Spleen (tissue), 11 donors: ENCODE measurements around the gene DOCK9. TPM values are rescaled to one million over a fixed set of nuclear protein-coding genes. Genes with fewer than 3 reads are reported as not detected.

Source experiments
- DNase-seq: peaks from one replicate; pipeline ENCODE4 v3.0.0-alpha.2; 2020
- H3K27ac ChIP-seq, 8 donors: fragments of 200-600 bp; sonication (generic) in 7 of 8; 1 replicate in 4 of 8; 2 replicates in 4 of 8; pipeline versions ENCODE4 v1.5.0 to v1.8.0; 2016 to 2021; ENCODE audit warnings: inconsistent platforms in 4 of 8, mild to moderate bottlenecking in 4 of 8, moderate library complexity in 1 of 8
- H3K27me3 ChIP-seq, 7 donors: fragments of 200-600 bp; sonication (generic) in 6 of 7; replicated peaks in 1 of 7; 1 replicate in 4 of 7; 2 replicates in 3 of 7; pipeline versions ENCODE4 v1.5.0 to v1.8.0; 2016 to 2021; ENCODE audit warnings: inconsistent platforms in 3 of 7, mild to moderate bottlenecking in 1 of 7
- H3K36me3 ChIP-seq, 6 donors: fragments of 200-600 bp; sonication (generic) in 5 of 6; 1 replicate in 4 of 6; 2 replicates in 2 of 6; pipeline versions ENCODE4 v1.5.0 to v1.8.0; 2016 to 2021; ENCODE audit warnings: inconsistent platforms in 2 of 6
- H3K4me1 ChIP-seq, 6 donors: fragments of 200-600 bp; sonication (generic) in 5 of 6; 1 replicate in 3 of 6; 2 replicates in 3 of 6; pipeline versions ENCODE4 v1.5.0 to v1.8.0; 2016 to 2021; ENCODE audit warnings: inconsistent platforms in 3 of 6
- H3K4me3 ChIP-seq, 8 donors: fragments of 200-600 bp; sonication (generic) in 7 of 8; 1 replicate in 4 of 8; 2 replicates in 4 of 8; pipeline versions ENCODE4 v1.5.0 to v1.8.0; 2016 to 2021; ENCODE audit warnings: inconsistent platforms in 4 of 8, mild to moderate bottlenecking in 4 of 8, moderate library complexity in 2 of 8
- H3K9me3 ChIP-seq, 8 donors: fragments of 200-600 bp; sonication (generic) in 7 of 8; 1 replicate in 4 of 8; 2 replicates in 4 of 8; pipeline versions ENCODE4 v1.5.0 to v1.8.0; 2016 to 2021; ENCODE audit warnings: inconsistent platforms in 4 of 8
- POLR2A ChIP-seq, 3 donors: fragments of 450-650 bp; IDR thresholded peaks; one replicate each; pipeline ENCODE4 v1.5.1; 2017; ENCODE audit warnings: antibody characterized with exemption in 3 of 3, mild to moderate bottlenecking in 1 of 3
- POLR2AphosphoS5 ChIP-seq, 3 donors: sonication (generic); formaldehyde crosslinking; IDR thresholded peaks; one replicate each; pipeline ENCODE4 v1.5.1; 2017; ENCODE audit warnings: antibody characterized with exemption in 3 of 3
- WGBS, 5 donors: extraction: QIAGEN DNeasy Blood & Tissue Kit in 3 of 5; methylation state at CpG; one replicate each; pipeline versions ENCODE4 v1.1.5 to v1.1.7; 2013 to 2018; 5-methylcytosine and 5-hydroxymethylcytosine counted together
- intact Hi-C: fragments of 100-400 bp; cut with DNase I; formaldehyde crosslinking; loops from one replicate; pipeline ENCODE4 v1.15.0; 2023; ENCODE audit warnings: low total_unique reads
- polyA plus RNA-seq, 3 donors: library from polyadenylated mRNA; stranded (reverse); fragments of 200-250 nt; gene quantifications; one replicate each; pipeline ENCODE4 v1.2.1, GENCODE V29; 2013
- total RNA-seq, 7 donors: library from RNA; depleted of rRNA in 3 of 7; stranded (reverse); fragments of >200 nt in 3 of 7; fragmentation: NEBNext Ultra II Directional in 4 of 7; extraction: Animal tissue kit (Norgen Biotek cat#: 25700) in 4 of 7; gene quantifications; one replicate each; pipeline versions ENCODE4 v1.1.0 to v1.2.1, GENCODE V29; 2016 to 2021
- TF ChIP-seq, protein P1 (sequence below), 11 experiments: fragments of 200-600 bp in 7 of 11; fragments of 450-650 bp in 4 of 11; sonication (generic) in 4 of 11; IDR thresholded peaks in 8 of 11; conservative IDR thresholded peaks in 3 of 11; 1 replicate in 7 of 11; 2 replicates in 4 of 11; pipeline versions ENCODE4 v1.4.0 to v1.8.0; 2016 to 2021; ENCODE audit warnings: antibody characterized with exemption in 11 of 11, inconsistent platforms in 4 of 11, mild to moderate bottlenecking in 1 of 11
- donor health status: healthy with polysubstance abuse.
- donor health status: DM: no; HTN: no; CAD: no; lungs with moderate emphysema.
- donor health status: DM: no; HTN: no; CAD: no.
- donor health status: Bipolar disorder and iron deficiency.
- donor health status: healthy.
- donor health status: DM: no; HTN: no; CAD: no.
- donor health status: DM: yes; HTN: yes; CAD: no.

DOCK9 gene
- total and polyA plus RNA-seq, 10 donors: 6.9 to 53.3 (median 47.6) TPM

DNA sequence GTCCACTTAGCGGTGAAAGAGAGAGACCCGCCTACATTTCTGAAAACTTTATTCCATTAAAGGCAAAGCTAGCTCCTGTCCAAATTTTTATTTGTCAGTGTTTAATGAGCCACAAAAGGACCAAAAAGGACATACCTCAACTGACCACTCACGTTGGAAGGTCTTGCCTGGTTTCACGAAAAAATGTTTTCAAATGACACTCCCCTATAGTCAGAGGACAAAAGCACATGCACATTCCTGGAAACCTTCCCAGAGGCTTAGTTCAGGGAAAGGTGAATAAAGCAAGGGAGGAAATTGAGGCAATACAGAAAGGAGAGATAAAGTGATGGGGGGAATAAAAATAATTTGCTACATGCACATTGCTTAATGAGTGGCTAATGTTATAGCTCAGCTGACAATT lies 55.6 kb downstream of the DOCK9 start:
- Histone ChIP-seq H3K9me3 (no peaks in the 10 kb centered on the region), H3K27ac (no peak overlapping the region), H3K4me3 (no peak overlapping the region), H3K27me3 (no peaks in the 10 kb centered on the region), H3K36me3 (peaks cover 0 to 44% (median 0%) of the 10 kb centered on the region in 6 donors), H3K4me1 (peaks cover 0 to 22% (median 13%) of the 10 kb centered on the region in 6 donors)
- TF ChIP-seq POLR2A (IDR thresholded peaks at IDR 0.05): no peak
- no peak for TF ChIP-seq POLR2AphosphoS5 (IDR thresholded peaks at IDR 0.05)
- TF ChIP-seq, protein P1, sequence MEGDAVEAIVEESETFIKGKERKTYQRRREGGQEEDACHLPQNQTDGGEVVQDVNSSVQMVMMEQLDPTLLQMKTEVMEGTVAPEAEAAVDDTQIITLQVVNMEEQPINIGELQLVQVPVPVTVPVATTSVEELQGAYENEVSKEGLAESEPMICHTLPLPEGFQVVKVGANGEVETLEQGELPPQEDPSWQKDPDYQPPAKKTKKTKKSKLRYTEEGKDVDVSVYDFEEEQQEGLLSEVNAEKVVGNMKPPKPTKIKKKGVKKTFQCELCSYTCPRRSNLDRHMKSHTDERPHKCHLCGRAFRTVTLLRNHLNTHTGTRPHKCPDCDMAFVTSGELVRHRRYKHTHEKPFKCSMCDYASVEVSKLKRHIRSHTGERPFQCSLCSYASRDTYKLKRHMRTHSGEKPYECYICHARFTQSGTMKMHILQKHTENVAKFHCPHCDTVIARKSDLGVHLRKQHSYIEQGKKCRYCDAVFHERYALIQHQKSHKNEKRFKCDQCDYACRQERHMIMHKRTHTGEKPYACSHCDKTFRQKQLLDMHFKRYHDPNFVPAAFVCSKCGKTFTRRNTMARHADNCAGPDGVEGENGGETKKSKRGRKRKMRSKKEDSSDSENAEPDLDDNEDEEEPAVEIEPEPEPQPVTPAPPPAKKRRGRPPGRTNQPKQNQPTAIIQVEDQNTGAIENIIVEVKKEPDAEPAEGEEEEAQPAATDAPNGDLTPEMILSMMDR (IDR thresholded peaks at IDR 0.05 in 8 of 11, conservative IDR thresholded peaks at IDR 0.05 in 3 of 11): no peak
- no peak for DNase-seq
- intact Hi-C loops: no loop called here
- 90 to 98% (median 92%) methylated on average over 4 of the region's 4 CpGs for WGBS, 5 donors

DNA sequence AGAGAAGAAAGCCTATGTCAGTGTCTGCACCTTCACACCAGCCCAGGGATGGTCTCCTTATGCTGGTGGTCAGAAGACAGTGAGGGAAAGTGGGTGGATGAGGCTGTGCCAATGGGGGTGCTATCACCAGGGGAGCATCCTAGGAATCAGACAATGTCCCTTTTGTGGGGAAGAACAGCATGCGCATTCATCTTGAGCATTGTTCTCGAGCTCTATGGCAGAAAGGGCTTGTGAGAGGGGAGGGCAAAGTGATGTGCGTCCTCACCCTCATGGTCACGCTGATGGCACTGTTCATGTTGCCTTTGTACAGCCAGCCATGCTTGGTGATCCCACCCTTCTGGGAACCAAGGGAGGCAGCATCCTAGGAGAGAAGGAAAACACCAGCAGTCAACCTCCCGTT lies 56.1 kb downstream of the DOCK9 start:
- Histone ChIP-seq H3K27me3 (no peaks in the 10 kb centered on the region), H3K4me3 (no peak overlapping the region), H3K27ac (no peak overlapping the region), H3K36me3 (peaks cover 0 to 44% (median 0%) of the 10 kb centered on the region in 6 donors), H3K4me1 (peaks cover 0 to 26% (median 15%) of the 10 kb centered on the region in 6 donors), H3K9me3 (no peaks in the 10 kb centered on the region)
- TF ChIP-seq, protein P1 (IDR thresholded peaks at IDR 0.05 in 8 of 11, conservative IDR thresholded peaks at IDR 0.05 in 3 of 11): no peak
- TF ChIP-seq POLR2A (IDR thresholded peaks at IDR 0.05): no peak
- no peak for TF ChIP-seq POLR2AphosphoS5 (IDR thresholded peaks at IDR 0.05)
- 91 to 99% (median 97%) methylated on average over 3 to 5 of the region's 5 CpGs for WGBS, 5 donors
- DNase-seq: no peak
- intact Hi-C loops: no loop called here

DNA sequence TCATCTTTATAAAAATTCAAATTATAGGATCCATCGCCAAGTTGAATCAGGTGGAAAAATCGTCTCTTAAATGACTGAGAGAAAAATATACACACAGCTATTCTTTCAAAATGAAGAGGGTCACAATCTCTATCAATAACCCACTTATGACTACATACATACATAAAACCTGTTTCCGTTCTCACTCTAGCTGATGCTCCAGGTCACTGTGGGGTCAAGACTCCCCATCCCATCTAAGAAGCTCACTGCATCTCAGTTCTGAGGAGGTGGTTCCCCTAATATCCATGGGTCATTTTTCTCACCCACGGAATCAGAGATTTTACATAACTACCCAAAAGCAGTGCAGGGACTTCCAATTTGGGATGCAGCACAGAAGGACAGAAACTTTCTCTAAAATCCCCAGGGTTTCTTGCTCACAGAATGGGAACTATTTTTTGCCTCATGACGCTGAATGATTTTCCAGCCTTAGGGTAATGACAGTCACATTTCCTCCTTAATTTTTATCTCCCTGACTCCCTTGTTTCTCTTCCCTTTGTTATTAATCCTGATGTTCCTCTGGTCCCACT lies 56.8 kb downstream of the DOCK9 start:
- Histone ChIP-seq H3K27ac (no peak overlapping the region), H3K36me3 (peaks cover 0 to 46% (median 0%) of the 10 kb centered on the region in 6 donors), H3K27me3 (no peaks in the 10 kb centered on the region), H3K9me3 (no peaks in the 10 kb centered on the region), H3K4me1 (peaks cover 0 to 26% (median 15%) of the 10 kb centered on the region in 6 donors), H3K4me3 (no peak overlapping the region)
- intact Hi-C loops: no loop called here
- no peak for DNase-seq
- no peak for TF ChIP-seq POLR2AphosphoS5 (IDR thresholded peaks at IDR 0.05)
- TF ChIP-seq POLR2A (IDR thresholded peaks at IDR 0.05): no peak
- TF ChIP-seq, protein P1 (IDR thresholded peaks at IDR 0.05 in 8 of 11, conservative IDR thresholded peaks at IDR 0.05 in 3 of 11): no peak
- 90 to 96% (median 92%) methylated on average over 5 of the region's 5 CpGs for whole genome bisulfite sequencing, 5 donors

DNA sequence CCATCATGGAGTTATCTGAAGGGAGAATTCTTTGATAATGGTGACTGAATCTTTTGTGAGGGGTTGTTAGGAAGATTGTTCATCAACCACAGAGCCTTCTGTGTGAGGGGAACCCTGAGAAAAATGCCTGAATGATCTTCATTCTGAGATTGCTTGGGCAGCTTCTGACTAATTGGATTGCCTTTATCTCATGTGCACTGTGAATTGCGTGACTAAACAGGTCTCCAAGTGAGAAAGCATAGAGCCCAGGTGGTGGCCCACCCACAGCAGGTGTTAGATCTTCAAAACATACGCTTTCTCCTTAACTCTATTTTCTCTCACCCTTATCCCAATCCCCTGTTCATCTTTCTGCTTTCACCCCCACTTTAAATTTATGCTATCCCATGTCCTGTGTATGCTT lies 58.3 kb downstream of the DOCK9 start:
- Histone ChIP-seq H3K4me3 (no peak overlapping the region), H3K27me3 (no peaks in the 10 kb centered on the region), H3K4me1 (peaks cover 0 to 26% (median 15%) of the 10 kb centered on the region in 6 donors), H3K9me3 (no peaks in the 10 kb centered on the region), H3K27ac (no peak overlapping the region), H3K36me3 (peaks cover 0 to 57% (median 0%) of the 10 kb centered on the region in 6 donors)
- TF ChIP-seq, protein P1 (IDR thresholded peaks at IDR 0.05 in 8 of 11, conservative IDR thresholded peaks at IDR 0.05 in 3 of 11): no peak
- TF ChIP-seq POLR2A (IDR thresholded peaks at IDR 0.05) (no peak), POLR2AphosphoS5 (IDR thresholded peaks at IDR 0.05) (no peak)
- no peak for DNase-seq
- intact Hi-C loops: no loop called here
- WGBS, 5 donors: 92 to 96% (median 94%) methylated on average over 2 of the region's 2 CpGs
